BE2C (cell line): ENCODE results near the gene DUSP11.

ENCODE experiments used
- DNase-seq: peaks from one replicate; pipeline ENCODE4 v3.0.0-alpha.2; 2020
- H3K27me3 ChIP-seq: fragments of 250-450 bp; sonication (Bioruptor Pico); 2 replicates; pipeline ENCODE4 v1.5.1; 2020; ENCODE audit warnings: mild to moderate bottlenecking
- H3K36me3 ChIP-seq: fragments of 250-450 bp; sonication (Bioruptor Pico); 2 replicates; pipeline ENCODE4 v1.5.1; 2020; ENCODE audit warnings: mild to moderate bottlenecking
- H3K4me1 ChIP-seq: fragments of 250-450 bp; sonication (Bioruptor Pico); 2 replicates; pipeline ENCODE4 v1.5.1; 2020
- H3K4me3 ChIP-seq: 2 replicates; pipeline ENCODE4 v1.5.1; 2011; ENCODE audit warnings: low read depth, low read length
- H3K9me3 ChIP-seq: fragments of 250-450 bp; sonication (Bioruptor Pico); 2 replicates; pipeline ENCODE4 v1.5.1; 2020
- TF ChIP-seq, protein P1 (sequence below): IDR thresholded peaks from 2 replicates; pipeline ENCODE4 v1.5.1; 2012; ENCODE audit warnings: mild to moderate bottlenecking, low read depth, low read length

The DUSP11 gene

GRCh38 chr2:73776869-73777519, 2.9 kb downstream of the DUSP11 start:
- Histone ChIP-seq H3K9me3 (no peaks in the 10 kb centered on the region), H3K4me1 (no peaks in the 10 kb centered on the region), H3K27me3 (no peaks in the 10 kb centered on the region), H3K4me3 (no peak overlapping the region), H3K36me3 (peaks cover 5% of the 10 kb centered on the region; the same call in 1 of the 2 replicates)
- no peak for DNase-seq
- TF ChIP-seq, protein P1, sequence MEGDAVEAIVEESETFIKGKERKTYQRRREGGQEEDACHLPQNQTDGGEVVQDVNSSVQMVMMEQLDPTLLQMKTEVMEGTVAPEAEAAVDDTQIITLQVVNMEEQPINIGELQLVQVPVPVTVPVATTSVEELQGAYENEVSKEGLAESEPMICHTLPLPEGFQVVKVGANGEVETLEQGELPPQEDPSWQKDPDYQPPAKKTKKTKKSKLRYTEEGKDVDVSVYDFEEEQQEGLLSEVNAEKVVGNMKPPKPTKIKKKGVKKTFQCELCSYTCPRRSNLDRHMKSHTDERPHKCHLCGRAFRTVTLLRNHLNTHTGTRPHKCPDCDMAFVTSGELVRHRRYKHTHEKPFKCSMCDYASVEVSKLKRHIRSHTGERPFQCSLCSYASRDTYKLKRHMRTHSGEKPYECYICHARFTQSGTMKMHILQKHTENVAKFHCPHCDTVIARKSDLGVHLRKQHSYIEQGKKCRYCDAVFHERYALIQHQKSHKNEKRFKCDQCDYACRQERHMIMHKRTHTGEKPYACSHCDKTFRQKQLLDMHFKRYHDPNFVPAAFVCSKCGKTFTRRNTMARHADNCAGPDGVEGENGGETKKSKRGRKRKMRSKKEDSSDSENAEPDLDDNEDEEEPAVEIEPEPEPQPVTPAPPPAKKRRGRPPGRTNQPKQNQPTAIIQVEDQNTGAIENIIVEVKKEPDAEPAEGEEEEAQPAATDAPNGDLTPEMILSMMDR, result no peak

DNA sequence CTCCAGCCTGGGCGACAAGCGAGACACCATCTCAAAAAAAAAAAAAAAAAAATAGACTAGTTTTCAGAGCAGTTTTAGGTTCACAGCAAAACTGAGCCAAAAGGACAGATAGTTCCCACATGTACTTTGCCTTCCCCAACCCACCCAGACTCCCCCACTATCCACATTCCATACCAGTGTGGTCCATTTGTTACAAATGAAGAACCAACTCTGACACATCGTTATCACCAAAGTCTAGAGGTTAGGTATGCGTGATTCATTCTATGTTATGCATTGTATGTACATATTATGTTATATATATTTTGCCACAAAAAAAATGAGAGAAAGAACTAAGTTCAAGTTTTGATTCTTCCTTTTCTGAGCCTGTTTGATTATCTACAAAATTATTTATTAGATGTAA, 3.5 kb downstream of the DUSP11 start:
- Histone ChIP-seq H3K36me3 (peaks cover 5% of the 10 kb centered on the region; the same call in 1 of the 2 replicates), H3K4me3 (no peak overlapping the region), H3K4me1 (no peaks in the 10 kb centered on the region), H3K9me3 (no peaks in the 10 kb centered on the region), H3K27me3 (no peaks in the 10 kb centered on the region)
- DNase-seq, result no peak
- TF ChIP-seq, protein P1, result no peak

DNA sequence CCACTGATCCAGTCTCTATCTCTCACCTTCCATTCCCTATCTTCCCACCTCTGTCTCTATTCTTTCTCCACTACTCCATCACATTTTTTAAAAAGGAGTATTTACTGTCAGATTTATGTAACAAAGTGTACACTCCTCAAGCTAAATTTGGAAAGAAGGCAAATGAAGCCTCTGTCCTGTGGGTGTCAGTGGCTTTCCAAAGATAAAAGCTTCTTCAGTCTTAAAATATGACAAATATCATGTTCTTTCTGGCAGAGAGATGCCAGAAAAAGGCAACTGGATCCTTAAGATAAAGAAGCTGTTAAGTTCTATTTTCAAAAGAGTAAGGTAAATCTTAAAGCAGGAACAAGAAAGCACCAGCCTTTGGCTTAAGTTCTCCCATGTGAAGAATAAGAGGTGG, 7.1 kb downstream of the DUSP11 start:
- TF ChIP-seq, protein P1, result no peak
- H3K4me1 ChIP-seq, result no peaks in the 10 kb centered on the region
- no peak for DNase-seq
- H3K27me3 ChIP-seq, result no peaks in the 10 kb centered on the region
- no peak overlapping the region for H3K4me3 ChIP-seq
- H3K9me3 ChIP-seq, result no peaks in the 10 kb centered on the region
- peaks cover 5% of the 10 kb centered on the region; the same call in 1 of the 2 replicates for H3K36me3 ChIP-seq

DNA sequence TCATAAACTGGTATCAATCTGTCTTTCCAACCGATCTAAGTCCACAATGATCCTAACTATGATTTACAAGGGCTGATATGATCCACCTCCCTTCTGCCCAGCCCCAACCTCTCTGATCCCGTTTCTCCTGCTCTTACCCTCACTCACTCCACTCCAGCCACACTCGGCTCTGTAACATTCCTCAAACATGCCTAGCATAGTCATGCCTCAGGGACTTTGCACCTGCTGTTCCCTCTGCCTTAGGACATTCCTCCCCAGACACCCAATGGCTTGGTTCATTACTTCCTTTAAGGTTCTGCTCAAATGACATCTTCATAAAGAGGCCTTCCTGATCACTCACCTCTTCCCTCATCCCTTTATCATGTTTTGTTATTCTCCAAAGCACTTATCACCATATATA, 9.2 kb downstream of the DUSP11 start:
- TF ChIP-seq, protein P1, result no peak
- peaks cover 5% of the 10 kb centered on the region; the same call in 1 of the 2 replicates for H3K36me3 ChIP-seq
- DNase-seq, result no peak
- H3K27me3 ChIP-seq, result no peaks in the 10 kb centered on the region
- no peaks in the 10 kb centered on the region for H3K4me1 ChIP-seq
- H3K4me3 ChIP-seq, result no peak overlapping the region
- no peaks in the 10 kb centered on the region for H3K9me3 ChIP-seq

DNA sequence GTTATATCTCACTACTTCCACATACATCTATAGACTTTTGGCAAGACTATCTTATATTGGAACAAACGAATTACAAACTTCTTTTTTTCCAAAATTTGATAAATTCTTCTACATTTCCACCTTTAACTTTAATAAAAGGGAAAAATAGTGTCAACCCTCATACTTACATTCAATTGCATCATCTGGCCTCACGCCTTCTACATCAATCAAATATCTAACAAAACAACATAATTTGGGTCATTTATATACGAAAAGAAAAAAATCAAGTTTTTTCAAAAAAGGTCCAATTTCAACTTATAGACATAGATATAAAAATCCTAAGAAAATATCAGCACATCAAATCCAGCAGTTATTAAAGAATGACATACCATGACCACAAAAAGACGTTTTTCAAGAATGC, 12.9 kb downstream of the DUSP11 start:
- H3K36me3 ChIP-seq, result no peaks in the 10 kb centered on the region; the same call in 1 of the 2 replicates
- H3K4me1 ChIP-seq, result no peaks in the 10 kb centered on the region
- no peaks in the 10 kb centered on the region for H3K9me3 ChIP-seq
- DNase-seq, result no peak
- TF ChIP-seq, protein P1, result no peak
- no peak overlapping the region for H3K4me3 ChIP-seq
- no peaks in the 10 kb centered on the region for H3K27me3 ChIP-seq

DNA sequence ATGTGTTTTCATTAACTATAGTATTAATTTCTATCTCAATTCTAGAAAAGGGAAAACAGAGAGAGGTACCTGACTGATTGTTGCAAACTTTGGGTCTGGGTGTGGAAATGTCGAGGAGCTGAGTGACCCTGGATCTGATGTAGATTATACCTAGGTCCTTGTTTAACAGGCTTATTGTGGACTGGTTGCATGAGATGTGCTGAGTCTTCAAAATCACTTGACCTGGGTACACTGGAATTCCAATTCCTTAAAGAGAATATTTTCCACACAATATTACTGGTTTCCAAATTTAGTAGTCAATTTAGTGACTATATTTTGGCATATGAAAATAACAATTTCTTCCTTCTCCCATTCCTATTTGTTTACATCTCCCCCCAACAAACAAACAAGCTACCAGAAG, 13.6 kb downstream of the DUSP11 start:
- H3K9me3 ChIP-seq, result no peaks in the 10 kb centered on the region
- no peaks in the 10 kb centered on the region for H3K4me1 ChIP-seq
- TF ChIP-seq, protein P1, result no peak
- H3K27me3 ChIP-seq, result no peaks in the 10 kb centered on the region
- H3K4me3 ChIP-seq, result no peak overlapping the region
- DNase-seq, result no peak
- H3K36me3 ChIP-seq, result no peaks in the 10 kb centered on the region; the same call in 1 of the 2 replicates
